OCI-LY7 (cell line): ENCODE results near the gene GALNT17.

Experiments used
- EZH2phosphoT487 ChIP-seq: fragments of 200-600 bp; sonication (generic); IDR thresholded peaks from 2 replicates; pipeline ENCODE4 v1.6.1; 2018; ENCODE audit warnings: low read depth, borderline replicate concordance, mild to moderate bottlenecking, mixed run types, antibody characterized with exemption, low read length, moderate library complexity, mixed read lengths
- TF ChIP-seq, protein P1 (sequence below): fragments of 200-600 bp; sonication (generic); conservative IDR thresholded peaks from 2 replicates; pipeline ENCODE4 v1.5.1; 2014; ENCODE audit warnings: mild to moderate bottlenecking, antibody characterized with exemption, low read length, moderate library complexity, mixed read lengths

DNA sequence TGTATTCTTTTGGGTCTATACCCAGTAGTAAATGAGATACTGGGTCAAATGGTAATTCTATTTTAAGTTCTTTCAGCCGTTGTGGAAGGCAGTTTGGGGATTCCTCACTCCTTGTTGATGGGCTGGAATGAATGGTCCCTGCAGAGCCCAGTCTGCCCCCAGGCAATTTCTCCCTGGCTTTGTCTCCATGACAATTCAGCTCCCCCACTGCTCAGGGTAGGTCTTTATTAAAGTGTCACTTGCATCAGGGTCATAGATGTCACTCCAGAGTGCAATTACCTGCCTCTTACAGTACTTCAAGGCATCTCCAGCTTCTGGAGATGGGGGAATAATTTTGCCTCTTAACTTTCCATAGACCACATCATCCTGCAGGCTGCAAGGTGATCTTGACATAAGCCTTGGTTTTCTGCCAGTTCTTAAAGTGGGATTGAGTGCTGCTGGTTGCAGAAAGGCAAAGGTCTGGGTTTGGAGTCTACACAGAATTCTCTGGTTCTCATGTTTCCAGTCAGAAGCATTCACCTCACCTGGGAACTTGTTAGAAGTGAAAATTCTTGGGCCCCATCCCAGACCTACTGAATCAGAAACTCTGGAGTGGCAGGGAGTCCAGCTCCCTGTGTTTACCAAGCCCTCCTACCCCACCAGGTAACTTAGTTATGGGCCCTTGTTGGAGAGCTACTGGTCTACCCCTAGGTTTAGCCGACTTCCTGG, 442.4 kb downstream of the GALNT17 start:
- TF ChIP-seq, protein P1, sequence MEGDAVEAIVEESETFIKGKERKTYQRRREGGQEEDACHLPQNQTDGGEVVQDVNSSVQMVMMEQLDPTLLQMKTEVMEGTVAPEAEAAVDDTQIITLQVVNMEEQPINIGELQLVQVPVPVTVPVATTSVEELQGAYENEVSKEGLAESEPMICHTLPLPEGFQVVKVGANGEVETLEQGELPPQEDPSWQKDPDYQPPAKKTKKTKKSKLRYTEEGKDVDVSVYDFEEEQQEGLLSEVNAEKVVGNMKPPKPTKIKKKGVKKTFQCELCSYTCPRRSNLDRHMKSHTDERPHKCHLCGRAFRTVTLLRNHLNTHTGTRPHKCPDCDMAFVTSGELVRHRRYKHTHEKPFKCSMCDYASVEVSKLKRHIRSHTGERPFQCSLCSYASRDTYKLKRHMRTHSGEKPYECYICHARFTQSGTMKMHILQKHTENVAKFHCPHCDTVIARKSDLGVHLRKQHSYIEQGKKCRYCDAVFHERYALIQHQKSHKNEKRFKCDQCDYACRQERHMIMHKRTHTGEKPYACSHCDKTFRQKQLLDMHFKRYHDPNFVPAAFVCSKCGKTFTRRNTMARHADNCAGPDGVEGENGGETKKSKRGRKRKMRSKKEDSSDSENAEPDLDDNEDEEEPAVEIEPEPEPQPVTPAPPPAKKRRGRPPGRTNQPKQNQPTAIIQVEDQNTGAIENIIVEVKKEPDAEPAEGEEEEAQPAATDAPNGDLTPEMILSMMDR: no peak
- no peak for TF ChIP-seq EZH2phosphoT487
